GM18909 (cell line): ENCODE data around the gene DIDO1.
A peak's percentile ranks its signal among the peaks of the same experiment; 100 is the strongest.

Source experiments
- ATAC-seq: cut with Tn5 transposase; IDR thresholded peaks from one replicate; pipeline ENCODE4 v1.9.1; 2021; ENCODE audit warnings: mild to moderate bottlenecking; ENCODE audit not compliant: unreplicated experiment, poor library complexity

The DIDO1 gene

DNA sequence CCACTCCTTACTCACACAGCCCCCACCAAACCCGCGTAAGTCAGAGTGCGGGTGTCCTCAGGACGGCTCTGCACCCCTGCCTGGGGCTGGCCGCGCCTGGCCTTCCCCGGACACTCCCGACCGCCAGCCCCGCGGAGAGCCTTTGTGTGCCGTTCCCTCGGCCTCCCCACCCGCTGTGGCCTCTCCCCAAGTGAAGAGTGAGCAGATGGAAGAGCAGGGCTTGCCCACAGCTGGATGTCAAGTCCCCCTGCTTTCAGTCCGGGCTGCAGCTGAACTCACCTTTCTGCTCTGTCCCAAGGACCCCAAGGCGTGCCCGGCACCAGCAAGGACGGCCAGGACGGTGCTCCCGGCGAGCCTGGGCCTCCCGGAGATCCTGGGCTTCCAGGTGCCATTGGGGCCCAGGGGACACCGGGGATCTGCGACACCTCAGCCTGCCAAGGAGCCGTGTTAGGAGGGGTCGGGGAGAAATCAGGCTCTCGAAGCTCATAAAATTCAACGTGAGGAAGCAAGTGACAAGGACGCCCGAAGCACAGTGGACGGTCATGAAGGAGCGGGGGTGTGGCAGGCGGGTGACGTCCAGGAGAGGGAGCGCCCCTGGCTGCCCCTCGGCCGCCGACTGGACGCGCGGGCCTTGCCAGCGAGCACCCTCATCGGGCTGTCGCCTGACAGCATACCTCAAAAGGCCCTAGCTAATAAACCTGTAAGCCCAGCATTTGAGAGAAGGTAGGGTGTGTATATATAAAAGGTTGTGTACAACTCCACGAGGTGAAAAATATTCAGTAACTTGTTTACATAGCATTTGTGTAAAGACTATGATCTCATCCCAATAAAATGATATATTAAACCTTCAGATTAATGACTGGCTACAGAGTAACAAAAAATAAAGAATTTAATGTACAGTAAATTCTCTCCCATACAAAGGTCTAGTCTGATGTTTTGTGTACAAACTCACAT lies 85.8 kb downstream of the DIDO1 start:
- ATAC-seq, result no peak

DNA sequence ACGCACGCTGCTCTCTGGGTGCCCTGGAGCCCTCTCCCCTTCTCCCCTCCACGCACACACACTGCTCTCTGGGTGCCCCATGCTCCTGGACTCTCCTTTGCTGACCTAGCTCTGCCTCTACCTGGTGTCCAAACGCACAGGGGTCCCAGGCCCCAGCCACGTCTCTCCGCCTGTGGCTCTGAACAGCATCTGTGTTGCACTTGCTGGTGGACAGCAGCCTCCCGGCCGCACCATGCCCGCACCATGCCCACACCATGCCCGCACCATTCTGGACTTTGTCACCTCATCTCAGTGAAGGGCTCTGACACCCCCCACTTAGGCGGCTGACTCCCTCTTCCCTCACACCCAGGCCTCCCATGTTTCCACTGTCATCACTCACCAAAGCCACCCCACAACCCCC lies 86.5 kb downstream of the DIDO1 start:
- ATAC-seq, result no peak

DNA sequence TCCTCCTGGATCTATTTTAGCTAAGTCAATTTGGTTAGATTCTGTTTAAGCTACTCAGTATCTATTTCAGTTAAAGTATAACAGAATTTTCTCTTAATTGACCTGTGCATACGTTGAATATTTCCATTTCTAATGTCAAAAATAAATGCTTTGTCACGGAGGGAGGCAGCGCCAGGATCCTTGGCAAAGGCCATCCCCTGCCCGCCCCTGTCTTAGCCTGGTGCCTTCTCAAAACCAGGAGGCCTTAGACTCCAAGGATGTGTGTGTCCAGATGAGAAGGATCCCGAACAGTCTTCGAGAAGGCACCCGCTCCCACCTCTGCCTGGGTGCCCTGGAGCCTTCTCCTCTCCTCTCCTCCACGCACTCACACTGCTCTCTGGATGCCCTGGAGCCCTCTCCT lies 87.0 kb downstream of the DIDO1 start:
- no peak for ATAC-seq

DNA sequence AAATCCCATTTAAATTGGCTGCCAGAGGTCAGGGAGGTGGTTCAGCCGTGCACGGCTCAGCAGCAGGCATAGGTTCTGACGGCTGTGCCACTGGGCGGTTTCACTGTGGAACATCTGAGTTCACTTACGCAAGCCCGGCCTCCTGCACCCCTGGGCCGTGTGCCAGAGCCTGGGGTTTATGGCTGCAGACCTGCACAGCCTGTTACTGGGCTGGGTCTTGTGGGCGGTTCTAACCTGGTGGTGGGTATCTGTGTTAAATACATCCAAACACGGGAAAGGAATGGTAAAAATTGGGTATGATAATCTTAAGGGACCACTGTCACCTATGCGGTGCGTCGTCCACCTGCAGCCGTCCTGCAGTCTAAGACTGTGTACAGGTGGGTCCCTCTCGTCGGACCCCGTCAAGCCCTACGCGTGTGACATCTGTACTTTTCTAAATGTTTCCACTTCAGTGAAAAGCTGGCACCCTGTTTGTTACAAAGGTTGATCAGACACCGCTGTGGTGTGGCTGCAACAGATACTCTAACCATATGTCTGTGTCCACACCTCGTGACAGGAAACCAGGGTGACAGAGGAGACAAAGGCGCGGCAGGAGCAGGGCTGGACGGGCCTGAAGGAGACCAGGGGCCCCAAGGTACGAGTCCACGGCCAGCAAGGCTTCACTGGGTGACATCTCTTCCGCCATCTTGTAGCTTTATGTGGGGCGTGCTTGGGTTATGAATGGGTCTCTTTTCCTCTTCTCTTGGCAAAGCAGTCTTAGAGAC lies 88.0 kb downstream of the DIDO1 start:
- peak; percentile 68 for ATAC-seq

DNA sequence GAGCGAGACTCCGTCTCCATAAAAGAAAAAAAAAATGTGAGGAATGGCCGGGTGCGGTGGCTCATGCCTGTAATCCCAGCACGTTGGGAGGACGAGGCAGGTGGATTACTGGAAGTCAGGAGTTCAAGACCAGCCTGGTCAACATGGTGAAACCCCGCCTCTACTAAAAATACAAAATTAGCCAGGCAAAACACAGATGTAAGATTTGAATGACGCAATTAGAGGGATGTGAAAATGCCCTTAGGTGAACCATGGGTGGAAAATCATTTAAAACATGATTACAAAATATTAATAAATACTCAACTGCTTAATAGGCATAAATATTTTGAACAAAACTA lies 88.5 kb downstream of the DIDO1 start:
- ATAC-seq, result peak; percentile 20

DNA sequence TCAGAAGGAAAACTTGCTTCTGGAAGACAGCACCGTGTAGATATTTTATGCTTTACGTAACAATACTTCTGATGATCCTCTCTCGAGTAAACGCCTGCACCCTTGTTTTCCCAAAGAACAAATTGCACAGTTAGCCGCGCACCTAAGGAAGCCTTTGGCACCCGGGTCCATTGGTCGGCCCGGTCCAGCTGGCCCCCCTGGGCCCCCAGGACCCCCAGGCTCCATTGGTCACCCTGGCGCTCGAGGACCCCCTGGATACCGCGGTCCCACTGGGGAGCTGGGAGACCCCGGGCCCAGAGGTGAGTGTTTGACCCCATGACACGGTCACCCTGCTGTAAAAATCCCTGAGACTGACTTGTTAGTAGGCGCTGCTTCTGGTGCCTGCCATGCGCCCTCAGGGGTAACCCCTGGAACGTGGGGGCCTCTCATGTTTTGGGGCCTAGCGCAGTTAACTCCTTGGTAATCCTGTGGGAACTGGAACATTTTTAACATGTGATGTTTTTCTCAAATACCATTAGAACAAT lies 89.3 kb downstream of the DIDO1 start:
- no peak for ATAC-seq

DNA sequence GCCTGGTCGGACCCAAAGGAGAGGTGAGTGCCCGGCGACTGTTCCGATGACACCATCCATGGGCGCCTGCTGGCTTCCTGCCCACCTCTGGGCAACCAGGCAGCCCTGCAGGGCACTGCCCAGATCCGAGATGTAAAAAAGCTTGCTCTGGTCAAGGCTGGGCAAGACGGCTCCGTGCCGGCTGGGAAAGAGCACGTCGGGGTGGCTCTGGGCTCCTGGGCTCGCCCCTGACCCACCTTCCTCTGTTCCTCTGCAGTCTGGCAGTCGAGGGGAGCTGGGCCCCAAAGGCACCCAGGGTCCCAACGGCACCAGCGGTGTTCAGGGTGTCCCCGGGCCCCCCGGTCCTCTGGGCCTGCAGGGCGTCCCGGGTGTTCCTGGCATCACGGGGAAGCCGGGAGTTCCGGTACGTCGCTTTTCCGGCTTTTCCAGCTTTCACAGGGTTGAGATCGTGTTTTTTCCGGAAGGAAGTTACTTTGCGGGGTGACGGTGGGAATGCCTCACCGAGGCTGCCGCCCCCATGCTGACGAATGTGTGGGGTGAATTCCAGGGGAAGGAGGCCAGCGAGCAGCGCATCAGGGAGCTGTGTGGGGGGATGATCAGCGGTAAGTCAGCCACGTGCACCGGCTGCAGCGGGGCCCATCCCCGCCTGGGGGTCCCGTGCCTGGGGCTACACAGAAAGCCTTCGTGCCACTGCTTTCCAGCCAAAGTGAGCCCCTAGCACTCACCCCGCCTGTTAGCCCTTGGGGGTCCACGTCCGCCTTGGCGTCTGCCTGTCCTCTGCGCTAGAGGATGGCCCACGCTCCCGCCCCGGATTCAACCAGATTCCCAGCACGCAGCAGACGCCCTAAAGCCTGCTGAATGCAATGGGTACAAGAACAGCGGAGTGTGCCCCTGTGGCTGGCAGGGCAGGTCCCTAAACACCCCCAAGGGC lies 90.1 kb downstream of the DIDO1 start:
- no peak for ATAC-seq

DNA sequence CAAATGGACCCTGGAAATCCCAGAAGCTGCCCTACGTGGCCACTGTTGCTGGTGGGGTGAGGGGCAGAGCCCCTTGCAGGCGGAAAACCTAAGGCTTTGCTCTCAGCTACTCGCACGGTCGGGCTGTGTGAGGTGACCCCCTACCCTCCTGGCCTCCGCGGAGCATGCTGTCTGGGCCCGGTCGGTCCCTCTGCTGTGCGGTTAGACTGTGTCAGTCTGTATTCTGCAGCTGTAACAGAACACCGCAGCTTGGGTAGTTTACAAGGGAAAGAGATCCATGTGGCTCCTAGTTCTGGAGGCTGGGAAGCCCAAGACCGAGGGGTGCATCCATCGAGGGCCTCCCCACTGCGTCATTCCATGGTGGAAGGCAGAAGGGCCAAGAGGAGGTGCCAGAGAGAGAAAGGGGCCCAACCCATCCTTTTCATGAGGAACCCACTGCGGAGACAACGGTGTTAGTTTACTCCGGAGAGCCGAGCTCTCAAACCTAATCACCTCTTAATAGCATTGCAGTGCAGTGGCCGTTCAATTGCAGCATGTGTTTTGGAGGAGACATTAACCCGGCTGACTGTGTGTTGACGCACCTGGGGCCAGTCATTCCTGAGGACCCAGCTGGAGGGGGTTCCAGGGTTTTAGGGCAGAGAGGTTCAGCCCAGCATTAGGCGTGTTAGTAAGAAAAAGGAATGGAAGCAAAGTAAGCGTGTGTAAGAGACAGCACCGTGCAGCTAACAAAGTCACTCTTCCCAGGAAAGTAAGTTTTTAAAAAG lies 91.2 kb downstream of the DIDO1 start:
- ATAC-seq, result no peak

DNA sequence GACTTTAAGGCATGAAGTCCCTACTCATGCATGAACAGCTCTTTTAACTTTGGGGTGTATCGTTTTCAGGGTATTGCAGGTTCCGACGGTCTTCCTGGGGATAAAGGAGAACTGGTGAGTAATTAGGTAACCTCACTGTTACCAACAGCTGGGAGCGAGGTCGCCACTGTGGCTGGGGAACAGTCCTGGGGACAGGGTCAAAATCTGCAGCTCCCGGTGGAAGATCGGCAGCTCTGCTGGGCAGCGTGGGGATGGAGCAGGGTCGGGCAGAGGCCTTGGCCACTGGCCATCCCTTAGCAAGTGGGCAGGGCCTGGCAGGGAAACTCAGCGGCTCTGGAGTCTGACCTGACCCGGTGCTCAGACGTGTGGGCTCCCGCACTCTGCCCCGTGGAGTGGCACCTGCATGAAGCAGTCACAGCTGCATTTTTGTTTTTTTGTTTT lies 93.3 kb downstream of the DIDO1 start:
- no peak for ATAC-seq

DNA sequence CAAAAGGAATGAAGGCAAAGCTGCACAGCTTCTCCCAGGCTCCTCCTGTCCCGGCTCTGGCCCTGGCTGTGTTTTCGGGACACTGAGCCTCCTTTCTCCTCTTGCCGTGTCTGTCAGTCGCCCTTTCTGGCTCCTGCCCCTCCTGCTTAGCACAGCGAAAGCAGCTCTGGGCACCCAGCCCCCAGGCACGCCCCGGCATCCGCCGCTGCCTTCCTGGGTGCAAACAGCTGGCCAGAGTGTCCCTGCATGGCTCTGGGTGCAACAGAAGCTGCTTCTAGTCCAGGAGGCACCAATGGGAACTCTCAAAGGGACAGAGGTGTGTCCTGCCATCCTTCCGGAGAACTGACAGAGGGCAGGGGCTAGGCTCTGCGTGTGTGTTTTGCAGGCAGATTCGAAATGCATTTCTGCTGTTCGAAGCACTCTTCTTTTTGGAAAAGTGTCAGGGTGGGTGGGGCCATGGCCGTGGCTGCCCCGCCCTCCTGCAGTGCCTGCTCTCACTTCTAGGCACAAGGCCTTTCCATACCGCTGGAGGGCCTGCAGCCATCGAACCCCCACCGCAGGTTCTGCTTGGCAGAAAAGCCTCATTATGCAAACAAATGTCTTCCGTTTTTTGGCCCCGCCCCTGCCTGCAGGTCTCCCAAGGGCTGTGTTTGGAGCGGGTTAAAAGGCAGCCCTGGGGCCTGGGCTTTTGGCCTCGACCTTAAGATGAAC lies 93.9 kb downstream of the DIDO1 start:
- no peak for ATAC-seq

DNA sequence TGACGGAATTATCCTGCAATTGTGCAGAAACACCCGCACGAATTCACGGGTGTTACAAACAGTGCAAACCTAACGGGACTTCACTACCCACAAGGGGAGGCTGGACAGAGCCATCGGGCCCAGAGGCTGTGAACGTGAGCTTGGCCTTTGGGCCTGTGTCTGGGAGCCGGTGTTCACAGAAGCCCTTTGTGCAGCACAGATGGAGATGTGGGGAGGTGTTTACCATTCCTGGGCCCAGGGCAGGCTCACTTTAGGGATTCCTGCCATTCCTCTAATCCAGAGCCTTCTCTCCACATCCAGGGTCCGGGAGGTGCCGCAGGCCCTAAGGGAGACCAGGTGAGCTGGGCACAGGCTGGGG lies 94.5 kb downstream of the DIDO1 start:
- no peak for ATAC-seq

DNA sequence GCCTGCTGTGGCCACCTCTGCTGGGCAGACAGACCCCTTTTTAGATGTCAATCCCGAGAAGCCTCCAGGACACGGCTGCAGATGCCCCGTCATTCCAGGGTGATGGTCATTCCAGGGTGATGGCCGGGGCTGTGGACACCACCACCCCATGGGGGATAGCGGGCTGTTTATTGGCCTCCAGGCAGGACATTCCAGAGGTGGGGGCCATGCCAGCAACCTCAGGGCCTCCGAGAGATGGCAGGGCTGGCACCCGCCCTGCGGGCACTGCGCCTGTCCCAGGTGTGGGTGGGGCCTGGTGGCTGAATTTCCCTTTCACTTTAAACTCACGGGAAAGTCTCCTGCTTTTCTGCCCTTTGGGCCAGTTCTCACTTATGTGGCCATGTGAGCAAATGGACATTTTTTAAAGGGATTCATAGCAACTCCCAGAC lies 94.9 kb downstream of the DIDO1 start:
- no peak for ATAC-seq

DNA sequence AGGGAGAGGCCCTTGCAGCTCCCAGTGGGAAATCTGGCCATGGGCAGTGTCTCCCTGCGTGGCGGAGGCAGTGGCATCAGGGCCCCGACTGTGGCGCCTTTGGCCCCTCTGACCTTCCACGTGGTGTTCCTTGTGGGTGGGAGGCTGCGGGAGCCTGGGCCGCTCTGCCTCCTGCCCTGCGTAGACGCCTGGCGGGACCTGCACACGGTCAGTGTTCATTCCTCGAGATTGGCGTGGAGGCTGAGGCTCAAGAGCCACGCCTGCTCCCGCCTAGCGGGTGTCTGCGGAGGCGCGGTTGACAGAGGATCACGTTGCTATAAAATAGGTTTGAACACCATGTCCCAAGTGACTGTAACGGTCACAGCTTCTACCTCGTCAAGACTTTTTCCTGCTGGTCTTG lies 95.5 kb downstream of the DIDO1 start:
- no peak for ATAC-seq

DNA sequence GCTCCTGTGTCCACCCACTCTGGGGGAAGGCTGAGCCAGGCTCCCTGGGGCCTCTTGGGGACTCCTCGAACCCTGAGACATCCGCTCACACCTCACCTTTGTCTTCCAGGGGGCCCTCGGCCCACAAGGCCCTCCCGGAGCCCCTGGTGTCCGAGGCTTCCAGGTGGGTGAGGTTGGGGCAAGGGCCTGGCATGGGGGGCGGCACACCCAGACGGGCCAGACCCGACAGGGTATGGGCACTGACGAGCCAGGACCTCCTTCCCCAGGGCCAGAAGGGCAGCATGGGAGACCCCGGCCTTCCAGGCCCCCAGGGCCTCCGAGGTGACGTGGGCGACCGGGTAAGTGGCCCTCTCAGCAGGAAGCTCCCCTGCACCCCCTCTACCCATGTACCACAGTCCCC lies 96.1 kb downstream of the DIDO1 start:
- no peak for ATAC-seq

DNA sequence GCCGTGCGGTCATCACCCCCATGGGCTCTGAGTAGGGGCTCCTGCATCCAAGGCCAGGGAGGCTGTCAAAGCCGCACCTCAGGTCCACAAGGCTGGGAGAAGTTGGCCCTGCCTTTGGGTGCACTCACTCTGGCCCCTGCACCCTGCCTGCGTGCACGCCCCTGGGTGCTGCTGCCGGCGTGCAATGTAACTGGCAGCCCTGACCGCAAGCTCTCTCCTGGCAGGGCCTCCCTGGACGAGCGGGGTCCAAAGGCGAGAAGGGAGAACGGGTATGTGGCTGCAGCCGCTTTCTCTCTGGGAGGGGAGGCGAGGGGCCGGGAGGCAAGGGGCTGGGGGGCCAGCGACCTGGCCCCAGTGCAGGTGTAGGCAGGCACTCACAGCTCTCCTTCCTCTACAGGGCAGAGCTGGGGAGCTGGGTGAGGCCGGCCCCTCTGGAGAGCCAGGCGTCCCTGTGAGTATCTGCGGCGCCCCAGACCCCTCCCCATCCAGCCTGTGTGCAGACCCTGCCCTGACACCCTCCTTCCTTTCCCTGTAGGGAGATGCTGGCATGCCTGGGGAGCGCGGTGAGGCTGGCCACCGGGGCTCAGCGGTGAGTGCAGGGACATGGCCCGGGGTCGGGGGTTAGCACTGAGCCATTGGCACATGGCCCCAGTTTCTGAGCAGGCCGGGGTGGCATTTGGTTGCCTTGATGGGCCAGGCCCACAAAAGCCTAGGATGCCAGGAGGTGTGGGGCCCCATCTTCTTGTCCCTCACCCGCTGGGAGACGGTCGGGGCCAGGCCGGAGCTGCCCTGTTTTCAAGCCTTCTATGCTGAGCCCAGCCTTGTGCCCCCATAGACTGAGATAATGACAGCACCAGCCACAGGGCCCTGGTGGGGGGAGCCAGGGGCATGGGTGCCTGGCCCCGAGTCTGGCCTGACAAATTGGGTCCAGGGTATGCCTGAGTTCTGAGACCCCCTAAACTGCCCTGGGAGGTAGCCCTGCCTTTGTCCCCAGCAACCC lies 96.8 kb downstream of the DIDO1 start:
- no peak for ATAC-seq

DNA sequence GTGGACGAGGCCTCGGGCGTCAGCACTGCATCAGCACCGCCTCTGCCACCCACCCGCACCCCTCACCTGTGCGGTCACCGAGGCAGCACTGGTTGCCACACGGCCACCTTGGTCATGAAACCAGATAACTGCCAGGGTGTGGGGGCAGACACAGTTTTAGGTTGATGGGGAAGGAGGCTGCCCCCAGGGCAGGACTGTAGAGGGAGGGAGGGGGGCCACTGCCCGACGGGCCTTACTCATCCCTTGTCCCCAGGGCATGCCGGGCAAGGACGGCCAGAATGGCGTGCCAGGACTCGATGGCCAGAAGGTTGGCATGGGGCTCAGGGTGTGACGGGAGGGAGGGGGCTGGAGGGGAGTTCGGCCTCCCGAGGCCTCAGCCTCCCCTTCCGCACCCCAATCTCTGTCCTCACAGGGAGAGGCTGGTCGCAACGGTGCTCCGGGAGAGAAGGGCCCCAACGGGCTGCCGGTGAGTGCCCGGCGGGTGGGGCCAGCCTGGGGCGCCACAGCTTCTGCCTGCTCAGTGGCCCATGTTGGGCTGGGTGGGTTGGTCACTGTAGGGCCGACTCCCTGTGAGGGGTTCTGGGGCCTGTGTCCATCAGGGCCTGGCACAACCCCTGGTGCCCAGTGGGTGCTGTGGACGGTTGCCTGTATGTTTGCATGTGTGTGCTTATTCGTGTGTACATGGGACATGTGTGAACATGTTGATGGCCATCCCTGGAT lies 97.6 kb downstream of the DIDO1 start:
- no peak for ATAC-seq

DNA sequence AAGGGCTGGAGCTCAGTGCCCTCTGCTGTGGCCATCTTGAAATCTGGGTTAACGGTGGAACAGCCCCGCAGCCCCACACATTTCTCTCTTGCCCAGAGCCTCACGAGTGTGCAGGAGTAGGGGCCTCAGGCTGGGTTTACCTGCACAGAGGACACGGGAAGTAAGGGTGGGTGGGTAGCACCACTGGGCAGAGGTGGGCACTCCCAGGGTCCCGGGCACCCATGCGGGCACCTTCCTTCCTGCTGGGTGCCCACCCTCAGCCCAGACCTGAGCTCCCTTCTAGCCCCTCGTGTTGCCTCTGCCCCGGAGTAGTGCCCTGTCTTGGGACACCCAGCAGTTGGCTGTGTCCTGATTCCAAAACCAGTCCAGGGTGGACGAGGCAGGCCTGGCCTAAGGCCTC lies 98.3 kb downstream of the DIDO1 start:
- ATAC-seq, result no peak
